Neural progenitor cell (in vitro differentiated cells): Measurements from ENCODE around the gene ADAMTSL2. TPM values are rescaled to one million over a fixed set of nuclear protein-coding genes. Genes with fewer than 3 reads are reported as not detected.

Experiments
- DNase-seq: peaks from one replicate; pipeline ENCODE4 v3.0.0-alpha.2; 2016; ENCODE audit warnings: low spot score
- H2AFZ ChIP-seq: fragments of 200-600 bp; sonication (generic); replicated peaks from 2 replicates; pipeline ENCODE4 v1.6.1; 2016; ENCODE audit warnings: antibody characterized with exemption
- H3F3A ChIP-seq: fragments of 200-600 bp; sonication (generic); 2 replicates; pipeline ENCODE4 v1.6.1; 2016; ENCODE audit warnings: antibody characterized with exemption, low read depth
- H3K27ac ChIP-seq: fragments of 200-600 bp; sonication (generic); 2 replicates; pipeline ENCODE4 v1.5.1; 2016; ENCODE audit warnings: mild to moderate bottlenecking
- H3K27me3 ChIP-seq: fragments of 200-600 bp; sonication (generic); 2 replicates; pipeline ENCODE4 v1.6.1; 2016; ENCODE audit warnings: mild to moderate bottlenecking, moderate library complexity
- H3K36me3 ChIP-seq: fragments of 200-600 bp; sonication (generic); 2 replicates; pipeline ENCODE4 v1.5.1; 2016
- H3K4me1 ChIP-seq: fragments of 200-600 bp; sonication (generic); 2 replicates; pipeline ENCODE4 v1.6.1; 2016; ENCODE audit warnings: mixed run types
- H3K4me2 ChIP-seq: fragments of 200-600 bp; sonication (generic); 2 replicates; pipeline ENCODE4 v1.6.1; 2016
- H3K4me3 ChIP-seq: fragments of 200-600 bp; sonication (generic); 2 replicates; pipeline ENCODE4 v1.5.1; 2016
- H3K79me2 ChIP-seq: fragments of 200-600 bp; sonication (generic); 2 replicates; pipeline ENCODE4 v1.6.1; 2016; ENCODE audit warnings: low read depth
- H3K9ac ChIP-seq: fragments of 200-600 bp; sonication (generic); 2 replicates; pipeline ENCODE4 v1.6.1; 2016
- H3K9me3 ChIP-seq: fragments of 200-600 bp; sonication (generic); 2 replicates; pipeline ENCODE4 v1.5.1; 2016; ENCODE audit warnings: low read depth
- H4K20me1 ChIP-seq: fragments of 200-600 bp; sonication (generic); 2 replicates; pipeline ENCODE4 v1.6.1; 2016; ENCODE audit warnings: low read depth
- H3K27ac Mint-ChIP-seq: 3 replicates; pipeline ENCODE4 v1.8.0; 2021; ENCODE audit warnings: mixed read lengths
- H3K27me3 Mint-ChIP-seq: 2 replicates; pipeline ENCODE4 v1.8.0; 2022; ENCODE audit warnings: low read depth, mild to moderate bottlenecking, inconsistent platforms, moderate library complexity, mixed read lengths; ENCODE audit not compliant: insufficient read depth
- H3K36me3 Mint-ChIP-seq: 3 replicates; pipeline ENCODE4 v1.8.0; 2021; ENCODE audit warnings: mixed read lengths
- H3K4me1 Mint-ChIP-seq: 3 replicates; pipeline ENCODE4 v1.8.0; 2021; ENCODE audit warnings: mixed read lengths
- H3K4me3 Mint-ChIP-seq: 3 replicates; pipeline ENCODE4 v1.8.0; 2021; ENCODE audit warnings: mild to moderate bottlenecking, moderate library complexity, mixed read lengths
- H3K9me3 Mint-ChIP-seq: 3 replicates; pipeline ENCODE4 v1.8.0; 2020; ENCODE audit warnings: mixed read lengths
- CTCF ChIP-seq: fragments of 200-600 bp; sonication (generic); IDR thresholded peaks from 2 replicates; pipeline ENCODE4 v1.5.1; 2017; ENCODE audit warnings: antibody characterized with exemption, mild to moderate bottlenecking
- EZH2 ChIP-seq: fragments of 200-600 bp; sonication (generic); IDR thresholded peaks from 2 replicates; pipeline ENCODE4 v1.6.1; 2017; ENCODE audit warnings: antibody characterized with exemption, mild to moderate bottlenecking, moderate library complexity
- EZH2phosphoT487 ChIP-seq: fragments of 200-600 bp; sonication (generic); IDR thresholded peaks from 2 replicates; pipeline ENCODE4 v1.6.1; 2017; ENCODE audit warnings: antibody characterized with exemption
- total RNA-seq: library from RNA; depleted of rRNA; stranded (reverse); fragments of >200 nt; gene quantifications from 2 replicates; pipeline ENCODE4 v1.2.3, GENCODE V29; 2015; ENCODE audit warnings: low replicate concordance

Gene ADAMTSL2
- total RNA-seq, 1 donor from 2014 or later, result 0.30 TPM

GRCh38 chr9:133511607-133512006 is 22.9 kb upstream of the ADAMTSL2 start:
- Histone ChIP-seq H3K27ac (no peak overlapping the region), H4K20me1 (no peaks in the 10 kb centered on the region), H3F3A (peaks cover 32% of the 10 kb centered on the region), H3K9ac (no peak overlapping the region), H2AFZ (no peak overlapping the region), H3K4me1 (peaks cover 14% of the 10 kb centered on the region), H3K27me3 (no peaks in the 10 kb centered on the region), H3K79me2 (no peaks in the 10 kb centered on the region), H3K4me2 (no peak overlapping the region), H3K4me3 (no peak overlapping the region), H3K36me3 (no peaks in the 10 kb centered on the region), H3K9me3 (no peaks in the 10 kb centered on the region)
- DNase-seq, result no peak
- Mint-ChIP-seq H3K27ac (no peak overlapping the region), H3K9me3 (no peaks in the 10 kb centered on the region), H3K4me3 (no peak overlapping the region), H3K4me1 (peaks cover 19% of the 10 kb centered on the region), H3K27me3 (peaks cover 5% of the 10 kb centered on the region), H3K36me3 (no peaks in the 10 kb centered on the region)
- no peak for TF ChIP-seq CTCF
- TF ChIP-seq EZH2phosphoT487, result no peak
- TF ChIP-seq EZH2, result no peak

- H4K20me1 ChIP-seq, result no peaks in the 10 kb centered on the region
- DNase-seq, result no peak
- H3K9ac ChIP-seq, result no peak overlapping the region
- H3K36me3 Mint-ChIP-seq, result no peaks in the 10 kb centered on the region
- H3K27ac ChIP-seq, result no peak overlapping the region
- no peaks in the 10 kb centered on the region for H3K36me3 ChIP-seq
- no peak overlapping the region for H2AFZ ChIP-seq
- H3F3A ChIP-seq, result peaks cover 32% of the 10 kb centered on the region
- H3K9me3 Mint-ChIP-seq, result no peaks in the 10 kb centered on the region
- H3K4me3 Mint-ChIP-seq, result no peak overlapping the region
- peaks cover 14% of the 10 kb centered on the region for H3K4me1 ChIP-seq
- no peaks in the 10 kb centered on the region for H3K9me3 ChIP-seq
- H3K27me3 ChIP-seq, result no peaks in the 10 kb centered on the region
- no peak overlapping the region for H3K4me2 ChIP-seq
- H3K27me3 Mint-ChIP-seq, result peaks cover 5% of the 10 kb centered on the region
- H3K4me1 Mint-ChIP-seq, result peaks cover 14% of the 10 kb centered on the region
- no peak overlapping the region for H3K27ac Mint-ChIP-seq
- H3K79me2 ChIP-seq, result no peaks in the 10 kb centered on the region
- no peak overlapping the region for H3K4me3 ChIP-seq
- no peak for TF ChIP-seq EZH2phosphoT487
- TF ChIP-seq CTCF, result no peak
- TF ChIP-seq EZH2, result no peak
These were observed 22.0 kb upstream of the ADAMTSL2 start for GRCh38 chr9:133512253-133513213.

- no peaks in the 10 kb centered on the region for H3K9me3 Mint-ChIP-seq
- H3K4me2 ChIP-seq, result no peak overlapping the region
- H2AFZ ChIP-seq, result no peak overlapping the region
- no peak overlapping the region for H3K27ac ChIP-seq
- no peaks in the 10 kb centered on the region for H3K9me3 ChIP-seq
- H3K79me2 ChIP-seq, result no peaks in the 10 kb centered on the region
- H3K36me3 Mint-ChIP-seq, result no peaks in the 10 kb centered on the region
- no peaks in the 10 kb centered on the region for H3K27me3 ChIP-seq
- no peak overlapping the region for H3K4me3 ChIP-seq
- peaks cover 32% of the 10 kb centered on the region for H3F3A ChIP-seq
- no peak for DNase-seq
- H3K4me3 Mint-ChIP-seq, result no peak overlapping the region
- no peaks in the 10 kb centered on the region for H3K36me3 ChIP-seq
- no peaks in the 10 kb centered on the region for H4K20me1 ChIP-seq
- H3K9ac ChIP-seq, result no peak overlapping the region
- no peak for TF ChIP-seq CTCF
- TF ChIP-seq EZH2phosphoT487, result no peak
- no peak for TF ChIP-seq EZH2
- H3K27ac Mint-ChIP-seq, result no peak overlapping the region
- H3K27me3 Mint-ChIP-seq, result peaks cover 5% of the 10 kb centered on the region
- H3K4me1 ChIP-seq, result peaks cover 14% of the 10 kb centered on the region
- H3K4me1 Mint-ChIP-seq, result peaks cover 14% of the 10 kb centered on the region
These were observed 21.0 kb upstream of the ADAMTSL2 start for GRCh38 chr9:133513214-133514100.
